HG02840 (cell line): ENCODE measurements around the gene RSRC1.
"Not testable (repeated sequence)": the region's sequence is repeated elsewhere in the genome, so short reads cannot be mapped to it uniquely, and the experiment has no call there.

Experiments
- ATAC-seq: cut with Tn5 transposase; IDR thresholded peaks from one replicate; pipeline ENCODE4 v1.9.1; 2021; ENCODE audit warnings: mild to moderate bottlenecking, moderate library complexity, moderate number of reproducible peaks; ENCODE audit not compliant: unreplicated experiment, low FRiP score

RSRC1 gene

DNA sequence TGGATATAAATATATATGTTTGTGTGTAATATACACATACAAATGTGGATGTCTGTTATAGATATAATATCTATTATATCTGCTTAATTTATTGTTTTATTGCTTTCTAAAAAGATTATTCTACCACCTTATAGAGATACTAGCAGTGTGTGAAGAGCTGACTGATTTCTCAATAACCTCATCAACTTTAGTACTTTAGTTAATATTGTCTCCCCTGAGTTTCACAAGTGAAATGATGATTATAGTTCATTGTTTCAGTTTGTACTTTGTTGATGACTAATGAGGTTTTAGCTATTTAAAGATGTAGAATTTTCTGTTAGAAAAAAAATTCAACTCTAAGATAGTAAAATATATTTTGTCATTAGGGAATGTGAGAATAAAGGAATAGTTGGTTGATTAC, 11.4 kb downstream of the RSRC1 start:
- ATAC-seq, result no peak

DNA sequence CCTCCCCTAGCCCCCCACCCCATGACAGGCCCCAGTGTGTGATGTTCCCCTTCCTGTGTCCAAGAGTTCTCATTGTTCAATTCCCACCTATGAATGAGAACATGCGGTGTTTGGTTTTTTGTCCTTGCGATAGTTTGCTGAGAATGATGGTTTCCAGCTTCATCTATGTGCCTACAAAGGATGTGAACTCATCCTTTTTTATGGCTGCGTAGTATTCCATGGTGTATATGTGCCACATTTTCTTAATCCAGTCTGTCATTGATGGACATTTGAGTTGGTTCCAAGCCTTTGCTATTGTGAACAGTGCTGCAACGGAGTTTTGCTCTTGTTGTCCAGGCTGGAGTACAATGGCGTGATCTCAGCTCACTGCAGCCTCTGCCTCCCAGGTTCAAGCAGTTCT, 12.8 kb downstream of the RSRC1 start:
- not testable (repeated sequence) for ATAC-seq

GRCh38 chr3:158127250-158128219, 17.6 kb downstream of the RSRC1 start:
- no peak for ATAC-seq

DNA sequence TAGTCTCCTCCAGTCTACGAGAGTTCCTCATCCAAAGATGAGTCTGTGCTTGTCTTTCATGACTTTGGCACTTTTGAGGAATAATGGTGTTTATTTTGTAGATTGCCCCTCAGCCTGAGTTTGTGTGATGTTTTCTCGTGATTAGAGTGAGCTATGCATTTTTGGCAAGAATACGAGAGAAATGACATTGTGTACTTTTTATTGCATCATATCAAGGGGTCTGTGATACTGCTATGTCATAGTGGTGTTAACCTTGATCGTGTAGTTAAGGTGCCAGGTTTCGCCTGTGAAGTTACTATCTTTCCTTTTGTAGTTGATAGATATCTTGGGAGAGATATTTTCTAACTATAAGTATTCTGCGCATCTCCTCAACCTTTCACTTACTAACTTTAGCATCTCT, 18.9 kb downstream of the RSRC1 start:
- ATAC-seq, result no peak

DNA sequence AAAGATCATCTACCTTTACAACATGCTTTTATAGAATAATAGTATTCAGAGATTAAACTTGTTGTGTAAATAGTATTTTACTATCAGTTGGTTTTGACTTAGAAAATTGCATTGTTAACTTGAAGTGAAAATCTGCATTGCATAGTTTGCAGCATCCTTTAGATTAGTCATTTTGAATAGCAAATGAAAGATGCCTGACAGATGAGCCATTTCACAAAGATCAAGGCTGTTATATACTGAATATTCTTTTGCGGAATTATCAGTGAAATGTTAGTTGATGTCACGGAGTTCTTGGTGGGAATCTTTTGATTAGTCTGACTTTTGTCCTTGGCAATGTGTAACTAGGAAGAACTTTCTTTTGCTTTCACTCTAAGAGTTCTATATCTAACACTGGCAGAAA, 24.5 kb downstream of the RSRC1 start:
- ATAC-seq, result no peak

GRCh38 chr3:158140396-158140795, 30.5 kb downstream of the RSRC1 start:
- ATAC-seq, result no peak

DNA sequence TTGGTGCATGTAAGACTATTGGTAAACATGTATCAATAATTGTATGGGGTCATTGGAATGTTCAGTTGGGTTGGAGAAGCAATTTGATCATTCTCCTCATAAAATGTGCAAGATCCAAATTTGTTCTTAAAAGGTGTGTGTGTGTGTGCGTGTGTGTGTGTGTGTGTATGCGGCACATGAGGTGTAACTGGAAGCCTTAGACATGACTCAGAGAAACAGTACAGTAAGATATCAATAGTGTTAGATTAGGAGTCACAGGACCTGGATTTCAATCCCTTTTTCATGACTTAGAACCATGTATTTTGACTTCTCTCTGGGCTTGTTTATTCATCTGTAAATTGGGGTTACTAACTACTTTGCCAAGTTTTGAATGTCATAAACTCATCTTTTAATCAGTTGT, 38.3 kb downstream of the RSRC1 start:
- no peak for ATAC-seq

DNA sequence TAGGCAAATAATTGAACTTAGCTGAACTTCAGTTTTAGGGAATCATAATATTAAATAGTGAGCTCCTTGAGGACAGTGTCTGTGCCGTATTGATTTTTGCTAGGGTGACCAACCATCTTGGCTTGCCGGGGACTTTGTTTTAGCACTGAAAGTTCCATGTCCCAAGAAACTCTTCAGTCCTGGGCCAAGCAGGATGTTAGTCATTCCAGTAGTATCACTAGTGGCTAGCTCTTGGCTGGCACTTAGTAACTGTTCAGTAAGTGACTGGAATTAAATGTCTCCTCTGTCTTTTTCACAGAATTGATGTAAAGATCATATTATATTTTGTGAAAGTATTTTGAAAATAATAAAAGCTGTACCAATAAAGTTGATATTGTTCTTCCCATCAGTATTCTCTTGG, 42.3 kb downstream of the RSRC1 start:
- no peak for ATAC-seq

DNA sequence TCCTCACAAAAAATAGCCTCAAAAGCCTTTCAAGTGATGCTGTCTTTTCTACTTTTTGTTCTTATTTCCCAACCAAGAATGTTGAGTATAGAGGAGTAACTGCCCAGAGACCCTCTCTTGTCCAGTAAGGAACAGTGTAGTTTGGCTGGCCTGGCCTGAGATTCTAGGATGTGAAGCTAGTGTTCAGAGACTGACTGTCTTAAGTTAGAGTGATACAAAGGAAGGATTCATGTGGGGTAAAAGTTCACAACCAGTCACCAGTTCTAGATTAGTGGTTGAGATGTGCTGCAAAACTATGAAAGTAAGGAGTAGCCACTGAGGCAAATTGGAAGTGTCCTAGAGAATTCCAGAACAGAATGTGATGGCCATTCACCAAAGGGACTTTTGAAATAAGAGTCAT, 49.1 kb downstream of the RSRC1 start:
- ATAC-seq, result no peak

DNA sequence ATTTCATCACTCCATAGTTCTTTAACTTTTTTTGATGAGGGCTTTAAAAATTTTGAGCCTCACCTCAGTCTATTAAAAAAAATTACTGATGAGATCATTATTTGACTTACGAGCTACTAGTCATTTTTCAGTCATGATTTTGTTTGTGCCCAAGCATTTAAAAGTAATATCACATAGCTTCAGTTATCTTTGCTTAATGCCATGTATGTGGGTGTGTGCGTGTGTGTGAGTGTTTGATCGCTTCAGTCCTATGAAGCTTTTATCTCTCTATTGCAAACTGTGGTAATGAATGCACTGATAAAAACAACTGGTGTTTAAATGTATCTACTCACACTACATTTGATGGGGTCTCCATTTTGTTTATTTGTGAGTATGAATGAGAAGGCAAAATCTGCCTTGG, 49.8 kb downstream of the RSRC1 start:
- ATAC-seq, result no peak

DNA sequence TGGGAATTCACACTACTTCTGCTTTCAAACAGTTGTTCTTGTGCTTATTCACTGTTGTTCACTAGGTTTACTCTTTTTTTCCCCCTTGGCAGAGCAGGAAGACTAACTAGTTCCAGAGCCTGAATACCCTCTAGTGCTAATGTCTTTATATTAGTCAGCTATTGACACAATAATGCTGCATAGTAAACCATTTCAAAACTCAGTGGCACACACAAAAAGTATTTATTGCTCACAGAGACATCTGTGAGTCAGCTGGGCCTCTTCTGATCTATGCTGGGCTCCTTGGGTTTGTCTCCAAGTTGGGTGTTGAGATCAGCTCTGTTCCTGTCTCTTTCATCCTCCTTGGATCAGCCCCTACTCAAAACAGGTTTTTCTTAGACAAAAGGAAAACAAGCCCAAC, 51.1 kb downstream of the RSRC1 start:
- no peak for ATAC-seq

- ATAC-seq, result no peak
Observed at GRCh38 chr3:158165141-158165655, 55.3 kb downstream of the RSRC1 start.

DNA sequence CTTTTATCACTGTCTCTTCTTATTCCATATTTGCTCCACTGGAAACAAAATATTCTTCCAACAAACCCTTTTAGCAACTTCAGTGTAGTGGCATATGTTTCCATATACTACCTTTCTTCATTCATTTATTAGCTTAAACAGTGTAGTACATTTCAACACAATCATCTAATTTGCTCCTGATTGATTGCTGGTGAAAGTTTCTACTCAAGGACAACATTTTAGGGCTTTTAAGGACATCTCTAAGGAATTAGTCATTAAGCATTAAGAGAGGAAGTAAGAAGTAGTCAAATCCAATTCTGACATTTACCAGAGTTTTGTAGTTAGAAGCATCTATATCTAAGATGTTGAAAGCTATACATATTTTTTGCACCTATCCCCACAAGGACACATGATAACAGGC, 55.8 kb downstream of the RSRC1 start:
- ATAC-seq, result no peak

DNA sequence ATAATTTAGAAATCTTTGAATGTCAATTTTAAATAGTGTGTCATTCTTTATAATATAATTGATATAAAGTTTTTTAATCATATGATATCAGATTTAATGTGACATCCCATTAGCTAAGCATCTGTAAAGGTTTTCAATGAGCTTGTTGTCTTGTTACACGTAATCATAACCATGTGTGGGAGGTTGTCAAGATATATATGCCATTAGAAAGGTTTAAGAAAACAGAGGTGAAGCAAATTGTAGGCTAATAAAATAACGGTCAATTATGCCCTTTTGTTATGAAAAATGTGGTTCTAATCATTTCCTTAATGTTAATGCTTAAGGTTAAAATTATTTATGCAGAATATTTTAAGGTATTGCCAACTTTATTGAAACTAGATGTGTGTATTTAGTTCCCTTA, 56.3 kb downstream of the RSRC1 start:
- no peak for ATAC-seq

DNA sequence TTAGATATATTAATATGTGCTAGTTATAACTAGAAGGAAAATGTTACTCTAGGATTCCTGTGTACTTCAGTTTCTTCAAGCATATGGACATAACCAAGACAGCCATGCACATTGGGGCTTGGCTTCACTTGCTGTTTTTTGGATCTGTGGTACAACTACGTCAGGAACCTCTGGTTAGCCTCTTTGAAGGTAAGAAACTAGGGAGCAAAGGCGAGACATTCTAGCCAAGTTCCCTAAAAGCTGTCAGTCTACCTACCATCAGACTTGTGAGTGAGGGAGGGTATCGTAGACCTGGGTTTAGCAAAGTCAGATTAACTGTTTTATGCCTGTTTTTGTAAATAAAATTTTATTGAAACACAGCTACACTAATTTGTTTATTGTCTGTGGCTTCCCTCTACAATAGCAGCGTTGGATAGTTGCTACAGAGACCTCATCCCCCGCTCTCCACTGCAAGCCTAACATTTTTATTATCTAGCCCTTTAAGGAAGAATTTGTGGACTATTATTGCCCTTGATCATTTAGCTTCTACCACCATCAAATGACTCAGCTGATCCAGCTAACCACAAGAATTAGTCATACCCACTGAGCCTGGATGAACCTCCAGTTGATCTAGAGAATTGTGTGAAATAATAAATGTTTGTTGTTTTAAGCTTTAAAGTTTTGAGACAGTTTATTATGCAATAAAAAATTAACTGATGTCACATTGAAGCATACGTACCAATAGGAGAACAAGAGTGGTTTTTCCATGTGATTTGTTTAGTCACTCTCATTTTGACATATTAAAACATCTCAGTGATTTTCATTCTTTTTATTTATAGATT, 58.1 kb downstream of the RSRC1 start:
- ATAC-seq, result no peak

DNA sequence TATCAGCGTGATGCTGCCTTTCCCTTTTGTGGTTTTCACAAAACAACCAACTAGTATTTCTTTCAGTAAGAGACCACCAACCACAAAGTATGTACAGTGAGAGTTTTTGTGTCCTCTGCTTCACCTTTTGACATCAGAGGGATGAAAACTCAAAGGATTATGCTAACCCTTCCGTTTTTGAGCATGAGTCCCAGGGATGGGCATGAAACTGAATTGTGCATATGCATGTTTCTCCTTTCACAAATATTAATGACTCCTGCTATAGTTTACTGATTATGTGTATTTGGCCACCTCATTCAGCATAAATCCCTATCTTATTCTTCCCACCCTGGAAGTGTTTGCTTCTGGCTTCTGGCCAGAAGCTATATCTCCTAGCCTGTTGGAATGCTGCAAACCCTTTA, 59.2 kb downstream of the RSRC1 start:
- ATAC-seq, result no peak

DNA sequence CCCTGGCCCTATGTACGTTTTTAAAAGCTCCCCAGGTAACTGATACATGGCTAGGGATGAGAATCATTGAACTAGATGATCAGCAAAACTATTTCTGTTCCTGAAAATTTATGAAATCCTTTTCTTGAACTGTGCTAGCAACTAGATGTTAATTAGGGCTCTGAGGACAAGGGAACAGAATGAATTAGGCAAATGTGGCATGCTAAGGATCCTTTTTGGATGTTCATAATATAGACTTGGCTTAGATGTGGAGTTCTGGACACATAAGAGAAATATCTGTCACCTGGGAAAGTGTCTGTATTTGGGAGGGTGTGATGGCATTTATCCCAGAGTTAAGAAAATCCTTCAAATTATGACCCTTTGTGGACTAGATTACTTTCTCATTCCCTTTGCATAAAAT, 71.2 kb downstream of the RSRC1 start:
- no peak for ATAC-seq

- ATAC-seq, result no peak
Observed at GRCh38 chr3:158185711-158186110, 75.8 kb downstream of the RSRC1 start.

GRCh38 chr3:158200955-158201354, 91.1 kb downstream of the RSRC1 start:
- ATAC-seq, result no peak

DNA sequence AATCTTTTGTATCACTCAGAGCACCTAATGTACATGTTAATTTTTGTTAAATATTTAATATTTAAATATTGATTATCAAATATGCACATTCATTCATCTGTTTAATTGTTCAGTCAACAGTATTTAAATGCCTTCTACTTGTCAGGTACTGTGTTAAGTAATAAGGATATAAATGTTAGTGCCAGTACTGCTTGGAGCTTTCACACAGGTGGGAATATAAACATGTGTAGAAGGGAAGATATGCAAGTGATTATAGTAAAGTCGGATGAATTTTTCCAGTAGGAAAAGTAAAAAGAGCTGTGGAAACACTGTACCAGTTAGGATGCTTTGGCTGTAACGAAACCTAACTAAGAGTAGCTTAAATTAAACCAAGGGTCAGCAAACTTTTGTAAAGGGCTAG, 95.4 kb downstream of the RSRC1 start:
- no peak for ATAC-seq

GRCh38 chr3:158205994-158206393, 96.1 kb downstream of the RSRC1 start:
- ATAC-seq, result no peak
